SK-N-SH (cell line): Measurements from ENCODE around the gene MAPK10.

ENCODE experiments used
- CHD2 ChIP-seq: fragments of 150-350 bp; IDR thresholded peaks from 2 replicates; pipeline ENCODE4 v1.6.1; 2018; ENCODE audit warnings: low read length; ENCODE audit not compliant: partially characterized antibody
- ELF1 ChIP-seq: IDR thresholded peaks from 2 replicates; pipeline ENCODE4 v1.4.0; 2012
- GABPA ChIP-seq: IDR thresholded peaks from 2 replicates; pipeline ENCODE4 v1.4.0; 2012; ENCODE audit warnings: low read depth, mild to moderate bottlenecking
- GATA2 ChIP-seq: sonication (generic); formaldehyde crosslinking; IDR thresholded peaks from 2 replicates; pipeline ENCODE4 v1.5.0; 2020; ENCODE audit warnings: mild to moderate bottlenecking, missing genetic modification reagents
- JUND ChIP-seq: IDR thresholded peaks from 2 replicates; pipeline ENCODE4 v1.4.0; 2012
- NFIC ChIP-seq: IDR thresholded peaks from 2 replicates; pipeline ENCODE4 v1.4.0; 2012; ENCODE audit warnings: borderline replicate concordance
- NRF1 ChIP-seq: IDR thresholded peaks from 2 replicates; pipeline ENCODE4 v1.6.1; 2012; ENCODE audit warnings: low read depth, mild to moderate bottlenecking, low read length
- RCOR1 ChIP-seq: fragments of 150-350 bp; IDR thresholded peaks from 2 replicates; pipeline ENCODE4 v1.6.1; 2017; ENCODE audit warnings: antibody characterized with exemption, low read length
- SIN3A ChIP-seq: IDR thresholded peaks from 2 replicates; pipeline ENCODE4 v1.6.1; 2012; ENCODE audit warnings: low read depth, mild to moderate bottlenecking, low read length, moderate library complexity, borderline replicate concordance
- SMC3 ChIP-seq: IDR thresholded peaks from 2 replicates; pipeline ENCODE4 v1.6.1; 2012; ENCODE audit warnings: low read depth, low read length, improper control_type of control experiment
- TF ChIP-seq, protein P1 (sequence below): fragments of 200-600 bp; sonication (generic); IDR thresholded peaks from 2 replicates; pipeline ENCODE4 v1.6.1; 2017; ENCODE audit warnings: antibody characterized with exemption, mild to moderate bottlenecking, moderate library complexity
- TF ChIP-seq, protein P2 (sequence below): IDR thresholded peaks from 2 replicates; pipeline ENCODE4 v1.4.0; 2012; ENCODE audit warnings: low read depth
- TF ChIP-seq, protein P3 (sequence below): IDR thresholded peaks from 2 replicates; pipeline ENCODE4 v1.4.0; 2012; ENCODE audit warnings: low read depth, borderline replicate concordance
- TF ChIP-seq, protein P4 (sequence below): fragments of 150-350 bp; IDR thresholded peaks from 2 replicates; pipeline ENCODE4 v1.6.1; 2017; ENCODE audit warnings: antibody characterized with exemption, low read length, low read depth, borderline replicate concordance

DNA sequence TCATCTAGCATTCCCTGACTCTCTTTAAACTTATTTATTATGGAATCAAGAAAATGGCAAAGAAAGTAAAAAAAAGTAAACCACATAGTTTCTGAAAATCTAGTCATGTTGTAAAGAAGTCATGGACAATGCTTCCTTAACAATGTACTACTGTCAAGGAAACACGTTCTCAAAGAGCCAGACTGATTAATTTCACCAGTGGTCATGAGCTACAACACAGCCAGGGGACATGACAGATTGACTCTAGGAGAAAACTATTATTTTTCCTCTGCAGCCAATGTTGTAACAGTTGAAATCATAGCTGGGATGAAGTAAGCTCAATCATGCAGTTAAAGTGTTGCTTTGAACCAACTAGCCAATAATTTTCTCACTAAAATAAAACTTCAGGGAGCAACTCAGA, 109.2 kb downstream of the MAPK10 start:
- TF ChIP-seq, protein P1, sequence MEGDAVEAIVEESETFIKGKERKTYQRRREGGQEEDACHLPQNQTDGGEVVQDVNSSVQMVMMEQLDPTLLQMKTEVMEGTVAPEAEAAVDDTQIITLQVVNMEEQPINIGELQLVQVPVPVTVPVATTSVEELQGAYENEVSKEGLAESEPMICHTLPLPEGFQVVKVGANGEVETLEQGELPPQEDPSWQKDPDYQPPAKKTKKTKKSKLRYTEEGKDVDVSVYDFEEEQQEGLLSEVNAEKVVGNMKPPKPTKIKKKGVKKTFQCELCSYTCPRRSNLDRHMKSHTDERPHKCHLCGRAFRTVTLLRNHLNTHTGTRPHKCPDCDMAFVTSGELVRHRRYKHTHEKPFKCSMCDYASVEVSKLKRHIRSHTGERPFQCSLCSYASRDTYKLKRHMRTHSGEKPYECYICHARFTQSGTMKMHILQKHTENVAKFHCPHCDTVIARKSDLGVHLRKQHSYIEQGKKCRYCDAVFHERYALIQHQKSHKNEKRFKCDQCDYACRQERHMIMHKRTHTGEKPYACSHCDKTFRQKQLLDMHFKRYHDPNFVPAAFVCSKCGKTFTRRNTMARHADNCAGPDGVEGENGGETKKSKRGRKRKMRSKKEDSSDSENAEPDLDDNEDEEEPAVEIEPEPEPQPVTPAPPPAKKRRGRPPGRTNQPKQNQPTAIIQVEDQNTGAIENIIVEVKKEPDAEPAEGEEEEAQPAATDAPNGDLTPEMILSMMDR = no peak
- TF ChIP-seq NFIC (no peak), SMC3 (no peak), NRF1 (no peak), SIN3A (no peak), JUND (no peak), GATA2 (CRISPR knock-in tag) (no peak), ELF1 (no peak), CHD2 (no peak), GABPA (no peak), RCOR1 (no peak)
- TF ChIP-seq, protein P2, sequence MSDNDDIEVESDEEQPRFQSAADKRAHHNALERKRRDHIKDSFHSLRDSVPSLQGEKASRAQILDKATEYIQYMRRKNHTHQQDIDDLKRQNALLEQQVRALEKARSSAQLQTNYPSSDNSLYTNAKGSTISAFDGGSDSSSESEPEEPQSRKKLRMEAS = no peak
- TF ChIP-seq, protein P3, sequence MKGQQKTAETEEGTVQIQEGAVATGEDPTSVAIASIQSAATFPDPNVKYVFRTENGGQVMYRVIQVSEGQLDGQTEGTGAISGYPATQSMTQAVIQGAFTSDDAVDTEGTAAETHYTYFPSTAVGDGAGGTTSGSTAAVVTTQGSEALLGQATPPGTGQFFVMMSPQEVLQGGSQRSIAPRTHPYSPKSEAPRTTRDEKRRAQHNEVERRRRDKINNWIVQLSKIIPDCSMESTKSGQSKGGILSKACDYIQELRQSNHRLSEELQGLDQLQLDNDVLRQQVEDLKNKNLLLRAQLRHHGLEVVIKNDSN = no peak
- TF ChIP-seq, protein P4, sequence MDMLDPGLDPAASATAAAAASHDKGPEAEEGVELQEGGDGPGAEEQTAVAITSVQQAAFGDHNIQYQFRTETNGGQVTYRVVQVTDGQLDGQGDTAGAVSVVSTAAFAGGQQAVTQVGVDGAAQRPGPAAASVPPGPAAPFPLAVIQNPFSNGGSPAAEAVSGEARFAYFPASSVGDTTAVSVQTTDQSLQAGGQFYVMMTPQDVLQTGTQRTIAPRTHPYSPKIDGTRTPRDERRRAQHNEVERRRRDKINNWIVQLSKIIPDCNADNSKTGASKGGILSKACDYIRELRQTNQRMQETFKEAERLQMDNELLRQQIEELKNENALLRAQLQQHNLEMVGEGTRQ = no peak
